Measurements from ENCODE around the gene ACACA. TPM values are rescaled to one million over a fixed set of nuclear protein-coding genes. Genes with fewer than 3 reads are reported as not detected.

The ACACA gene
- total and polyA plus RNA-seq, 2 experiments from 2014 or later = 59.6 to 164 TPM

GRCh38 chr17:37097154-37097553 is 309.5 kb downstream of the ACACA start:
- Mint-ChIP-seq H3K27me3 (ENCODE audit: insufficient read depth, low read depth, poor library complexity) (peaks cover 2% of the 10 kb centered on the region), H3K27ac (no peak overlapping the region), H3K4me1 (peaks cover 17% of the 10 kb centered on the region), H3K4me3 (no peak overlapping the region), H3K36me3 (ENCODE audit: low read depth) (peaks cover 61% of the 10 kb centered on the region), H3K9me3 (no peaks in the 10 kb centered on the region)
- Histone ChIP-seq H3K27ac (ENCODE audit: low read depth) (no peak overlapping the region), H3K4me2 (no peak overlapping the region), H3F3A (replicated peaks; ENCODE audit: low read depth) (peaks cover 3% of the 10 kb centered on the region; the same call in 1 of the 2 replicates), H3K79me2 (replicated peaks; ENCODE audit: insufficient read depth) (no peaks in the 10 kb centered on the region), H3K4me3 (no peak overlapping the region), H4K20me1 (replicated peaks; ENCODE audit: insufficient read depth) (no peaks in the 10 kb centered on the region; the same call in 1 of the 2 replicates), H2AFZ (no peak overlapping the region), H3K27me3 (ENCODE audit: insufficient read depth) (no peaks in the 10 kb centered on the region), H3K9me2 (ENCODE audit: insufficient read depth) (no peaks in the 10 kb centered on the region), H3K4me1 (ENCODE audit: insufficient read depth) (peaks cover 10% of the 10 kb centered on the region), H3K36me3 (ENCODE audit: insufficient read depth) (peaks cover 39% of the 10 kb centered on the region)
- no peak for ATAC-seq
- TF ChIP-seq, protein P1, sequence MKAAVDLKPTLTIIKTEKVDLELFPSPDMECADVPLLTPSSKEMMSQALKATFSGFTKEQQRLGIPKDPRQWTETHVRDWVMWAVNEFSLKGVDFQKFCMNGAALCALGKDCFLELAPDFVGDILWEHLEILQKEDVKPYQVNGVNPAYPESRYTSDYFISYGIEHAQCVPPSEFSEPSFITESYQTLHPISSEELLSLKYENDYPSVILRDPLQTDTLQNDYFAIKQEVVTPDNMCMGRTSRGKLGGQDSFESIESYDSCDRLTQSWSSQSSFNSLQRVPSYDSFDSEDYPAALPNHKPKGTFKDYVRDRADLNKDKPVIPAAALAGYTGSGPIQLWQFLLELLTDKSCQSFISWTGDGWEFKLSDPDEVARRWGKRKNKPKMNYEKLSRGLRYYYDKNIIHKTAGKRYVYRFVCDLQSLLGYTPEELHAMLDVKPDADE (IDR thresholded peaks at IDR 0.05) = no peak
- TF ChIP-seq, protein P2, sequence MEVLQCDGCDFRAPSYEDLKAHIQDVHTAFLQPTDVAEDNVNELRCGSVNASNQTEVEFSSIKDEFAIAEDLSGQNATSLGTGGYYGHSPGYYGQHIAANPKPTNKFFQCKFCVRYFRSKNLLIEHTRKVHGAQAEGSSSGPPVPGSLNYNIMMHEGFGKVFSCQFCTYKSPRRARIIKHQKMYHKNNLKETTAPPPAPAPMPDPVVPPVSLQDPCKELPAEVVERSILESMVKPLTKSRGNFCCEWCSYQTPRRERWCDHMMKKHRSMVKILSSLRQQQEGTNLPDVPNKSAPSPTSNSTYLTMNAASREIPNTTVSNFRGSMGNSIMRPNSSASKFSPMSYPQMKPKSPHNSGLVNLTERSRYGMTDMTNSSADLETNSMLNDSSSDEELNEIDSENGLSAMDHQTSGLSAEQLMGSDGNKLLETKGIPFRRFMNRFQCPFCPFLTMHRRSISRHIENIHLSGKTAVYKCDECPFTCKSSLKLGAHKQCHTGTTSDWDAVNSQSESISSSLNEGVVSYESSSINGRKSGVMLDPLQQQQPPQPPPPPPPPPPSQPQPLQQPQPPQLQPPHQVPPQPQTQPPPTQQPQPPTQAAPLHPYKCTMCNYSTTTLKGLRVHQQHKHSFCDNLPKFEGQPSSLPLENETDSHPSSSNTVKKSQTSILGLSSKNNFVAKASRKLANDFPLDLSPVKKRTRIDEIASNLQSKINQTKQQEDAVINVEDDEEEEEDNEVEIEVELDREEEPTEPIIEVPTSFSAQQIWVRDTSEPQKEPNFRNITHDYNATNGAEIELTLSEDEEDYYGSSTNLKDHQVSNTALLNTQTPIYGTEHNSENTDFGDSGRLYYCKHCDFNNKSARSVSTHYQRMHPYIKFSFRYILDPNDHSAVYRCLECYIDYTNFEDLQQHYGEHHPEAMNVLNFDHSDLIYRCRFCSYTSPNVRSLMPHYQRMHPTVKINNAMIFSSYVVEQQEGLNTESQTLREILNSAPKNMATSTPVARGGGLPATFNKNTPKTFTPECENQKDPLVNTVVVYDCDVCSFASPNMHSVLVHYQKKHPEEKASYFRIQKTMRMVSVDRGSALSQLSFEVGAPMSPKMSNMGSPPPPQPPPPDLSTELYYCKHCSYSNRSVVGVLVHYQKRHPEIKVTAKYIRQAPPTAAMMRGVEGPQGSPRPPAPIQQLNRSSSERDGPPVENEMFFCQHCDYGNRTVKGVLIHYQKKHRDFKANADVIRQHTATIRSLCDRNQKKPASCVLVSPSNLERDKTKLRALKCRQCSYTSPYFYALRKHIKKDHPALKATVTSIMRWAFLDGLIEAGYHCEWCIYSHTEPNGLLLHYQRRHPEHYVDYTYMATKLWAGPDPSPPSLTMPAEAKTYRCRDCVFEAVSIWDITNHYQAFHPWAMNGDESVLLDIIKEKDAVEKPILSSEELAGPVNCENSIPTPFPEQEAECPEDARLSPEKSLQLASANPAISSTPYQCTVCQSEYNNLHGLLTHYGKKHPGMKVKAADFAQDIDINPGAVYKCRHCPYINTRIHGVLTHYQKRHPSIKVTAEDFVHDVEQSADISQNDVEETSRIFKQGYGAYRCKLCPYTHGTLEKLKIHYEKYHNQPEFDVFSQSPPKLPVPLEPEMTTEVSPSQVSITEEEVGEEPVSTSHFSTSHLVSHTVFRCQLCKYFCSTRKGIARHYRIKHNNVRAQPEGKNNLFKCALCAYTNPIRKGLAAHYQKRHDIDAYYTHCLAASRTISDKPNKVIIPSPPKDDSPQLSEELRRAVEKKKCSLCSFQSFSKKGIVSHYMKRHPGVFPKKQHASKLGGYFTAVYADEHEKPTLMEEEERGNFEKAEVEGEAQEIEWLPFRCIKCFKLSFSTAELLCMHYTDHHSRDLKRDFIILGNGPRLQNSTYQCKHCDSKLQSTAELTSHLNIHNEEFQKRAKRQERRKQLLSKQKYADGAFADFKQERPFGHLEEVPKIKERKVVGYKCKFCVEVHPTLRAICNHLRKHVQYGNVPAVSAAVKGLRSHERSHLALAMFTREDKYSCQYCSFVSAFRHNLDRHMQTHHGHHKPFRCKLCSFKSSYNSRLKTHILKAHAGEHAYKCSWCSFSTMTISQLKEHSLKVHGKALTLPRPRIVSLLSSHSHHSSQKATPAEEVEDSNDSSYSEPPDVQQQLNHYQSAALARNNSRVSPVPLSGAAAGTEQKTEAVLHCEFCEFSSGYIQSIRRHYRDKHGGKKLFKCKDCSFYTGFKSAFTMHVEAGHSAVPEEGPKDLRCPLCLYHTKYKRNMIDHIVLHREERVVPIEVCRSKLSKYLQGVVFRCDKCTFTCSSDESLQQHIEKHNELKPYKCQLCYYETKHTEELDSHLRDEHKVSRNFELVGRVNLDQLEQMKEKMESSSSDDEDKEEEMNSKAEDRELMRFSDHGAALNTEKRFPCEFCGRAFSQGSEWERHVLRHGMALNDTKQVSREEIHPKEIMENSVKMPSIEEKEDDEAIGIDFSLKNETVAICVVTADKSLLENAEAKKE (CRISPR knock-in tag; IDR thresholded peaks at IDR 0.05) = no peak
- TF ChIP-seq JUNB (IDR thresholded peaks at IDR 0.05; ENCODE audit: unreplicated experiment) = no peak
- TF ChIP-seq STAT1 (IDR thresholded peaks at IDR 0.05; ENCODE audit: unreplicated experiment) = no peak
- TF ChIP-seq ZNF331 (CRISPR knock-in tag; IDR thresholded peaks at IDR 0.05; ENCODE audit: low read depth) = no peak
- TF ChIP-seq, protein P3, sequence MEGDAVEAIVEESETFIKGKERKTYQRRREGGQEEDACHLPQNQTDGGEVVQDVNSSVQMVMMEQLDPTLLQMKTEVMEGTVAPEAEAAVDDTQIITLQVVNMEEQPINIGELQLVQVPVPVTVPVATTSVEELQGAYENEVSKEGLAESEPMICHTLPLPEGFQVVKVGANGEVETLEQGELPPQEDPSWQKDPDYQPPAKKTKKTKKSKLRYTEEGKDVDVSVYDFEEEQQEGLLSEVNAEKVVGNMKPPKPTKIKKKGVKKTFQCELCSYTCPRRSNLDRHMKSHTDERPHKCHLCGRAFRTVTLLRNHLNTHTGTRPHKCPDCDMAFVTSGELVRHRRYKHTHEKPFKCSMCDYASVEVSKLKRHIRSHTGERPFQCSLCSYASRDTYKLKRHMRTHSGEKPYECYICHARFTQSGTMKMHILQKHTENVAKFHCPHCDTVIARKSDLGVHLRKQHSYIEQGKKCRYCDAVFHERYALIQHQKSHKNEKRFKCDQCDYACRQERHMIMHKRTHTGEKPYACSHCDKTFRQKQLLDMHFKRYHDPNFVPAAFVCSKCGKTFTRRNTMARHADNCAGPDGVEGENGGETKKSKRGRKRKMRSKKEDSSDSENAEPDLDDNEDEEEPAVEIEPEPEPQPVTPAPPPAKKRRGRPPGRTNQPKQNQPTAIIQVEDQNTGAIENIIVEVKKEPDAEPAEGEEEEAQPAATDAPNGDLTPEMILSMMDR (conservative IDR thresholded peaks at IDR 0.05; ENCODE audit: low read depth in 2 of 2) = no peak
- no peak for TF ChIP-seq POLR2AphosphoS5 (IDR thresholded peaks at IDR 0.05; ENCODE audit: low read depth)
- TF ChIP-seq EZH2 (IDR thresholded peaks at IDR 0.05; ENCODE audit: low read depth, unreplicated experiment) = no peak
- no peak for TF ChIP-seq NANOG (IDR thresholded peaks at IDR 0.05; ENCODE audit: borderline replicate concordance)
- no peak for TF ChIP-seq CREB1 (CRISPR knock-in tag; IDR thresholded peaks at IDR 0.05; ENCODE audit: low read depth)
- TF ChIP-seq ZNF114 (CRISPR knock-in tag; IDR thresholded peaks at IDR 0.05) = no peak
- no peak for TF ChIP-seq EZH2phosphoT487 (IDR thresholded peaks at IDR 0.05; ENCODE audit: unreplicated experiment)
- TF ChIP-seq REST (IDR thresholded peaks at IDR 0.05; ENCODE audit: unreplicated experiment) = no peak
- no peak for DNase-seq (ENCODE audit: low spot score)

Data from GM23338 (cell line).